GM18502 (cell line): ENCODE measurements around the gene OAT.

Source experiments
- ATAC-seq: cut with Tn5 transposase; IDR thresholded peaks from one replicate; pipeline ENCODE4 v1.9.1; 2021; ENCODE audit warnings: mild to moderate bottlenecking; ENCODE audit not compliant: unreplicated experiment, poor library complexity

Gene OAT

GRCh38 chr10:124418726-124419501 is at the start of gene OAT:
Gene OAT, minus strand, starts transcription at chr10:124418923. Its CDS starts 6,752 bp downstream, at chr10:124412171.
- ATAC-seq: peak; percentile 98

- no peak for ATAC-seq
These were observed 48.4 kb upstream of the OAT start for GRCh38 chr10:124467165-124467564.

- ATAC-seq: no peak
These were observed 47.2 kb upstream of the OAT start for GRCh38 chr10:124465777-124466488.

- peak; percentile 38 for ATAC-seq
These were observed 46.5 kb upstream of the OAT start for GRCh38 chr10:124465003-124465776.

GRCh38 chr10:124464028-124464965 is 45.6 kb upstream of the OAT start:
- ATAC-seq: no peak

GRCh38 chr10:124462348-124462695 is 43.6 kb upstream of the OAT start:
- no peak for ATAC-seq

- peak; percentile 96 for ATAC-seq
These were observed 43.1 kb upstream of the OAT start, which contains the start of gene LHPP for GRCh38 chr10:124461642-124462347. Gene LHPP, plus strand, starts transcription at chr10:124461823. Its CDS starts 40 bp downstream, at chr10:124461863.

- ATAC-seq: no peak
These were observed 41.4 kb upstream of the OAT start for GRCh38 chr10:124460144-124460543.

- no peak for ATAC-seq
These were observed 40.7 kb upstream of the OAT start for GRCh38 chr10:124459395-124459794.

- no peak for ATAC-seq
These were observed 40.2 kb upstream of the OAT start for GRCh38 chr10:124458889-124459288.

- ATAC-seq: no peak
These were observed 39.8 kb upstream of the OAT start for GRCh38 chr10:124458473-124458872.

GRCh38 chr10:124455441-124455840 is 36.7 kb upstream of the OAT start:
- no peak for ATAC-seq

GRCh38 chr10:124453960-124454610 is 35.4 kb upstream of the OAT start:
- ATAC-seq: no peak

GRCh38 chr10:124451276-124451675 is 32.6 kb upstream of the OAT start:
- no peak for ATAC-seq

GRCh38 chr10:124450783-124451057 is 32.0 kb upstream of the OAT start:
- no peak for ATAC-seq

- no peak for ATAC-seq
These were observed 31.5 kb upstream of the OAT start, which contains the start of gene NKX1-2 for GRCh38 chr10:124450012-124450782. Gene NKX1-2, minus strand, starts transcription at chr10:124450035. Its CDS starts 92 bp downstream, at chr10:124449943.

GRCh38 chr10:124449170-124450011 is 30.7 kb upstream of the OAT start:
- ATAC-seq: no peak
